DMS53 (cell line): Measurements from ENCODE around the gene LYRM4.
"Not testable (repeated sequence)": the region's sequence is repeated elsewhere in the genome, so short reads cannot be mapped to it uniquely, and the experiment has no call there.

Experiments
- DNase-seq: peaks from one replicate; lab custom pipeline; 2025; lab: John Stamatoyannopoulos, UW

Gene LYRM4

DNA sequence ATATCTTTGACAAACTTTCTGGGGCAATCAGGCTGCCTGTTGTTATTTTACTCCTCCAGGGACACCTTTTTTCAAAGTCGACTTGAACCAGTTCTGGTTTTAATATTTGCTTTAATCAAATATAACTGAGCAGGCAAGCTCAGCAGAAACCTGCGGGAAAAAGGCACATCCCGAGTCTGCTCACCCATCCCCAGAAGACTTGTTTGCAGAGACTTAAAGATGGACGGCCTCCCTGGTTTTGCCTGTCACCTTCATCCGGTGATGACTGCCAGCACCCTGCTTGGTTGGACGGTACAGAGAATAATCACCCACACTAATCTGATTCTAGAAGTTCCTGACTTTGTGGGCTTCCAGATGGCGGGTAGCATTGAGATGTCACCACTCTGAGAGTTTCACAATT, 138.8 kb downstream of the LYRM4 start:
- no peak for DNase-seq

DNA sequence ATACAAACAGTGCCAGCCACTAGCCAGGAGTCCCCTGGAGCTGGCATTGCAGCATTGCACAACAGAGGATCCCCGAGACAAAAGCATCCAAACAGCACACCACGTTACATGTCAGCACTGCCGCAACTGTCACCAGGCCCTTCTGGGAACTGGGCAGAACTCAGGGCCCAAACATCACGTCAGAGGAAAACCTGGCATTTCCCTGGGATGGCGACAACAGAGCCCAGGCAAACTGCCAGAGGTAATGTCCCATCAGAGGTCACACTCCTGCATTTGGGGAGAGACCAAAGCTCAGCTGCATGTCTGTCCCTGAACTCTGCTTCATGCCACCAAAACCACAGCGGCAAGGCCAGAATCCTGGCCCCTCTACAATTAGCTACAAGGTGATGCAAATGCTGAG, 139.3 kb downstream of the LYRM4 start:
- DNase-seq = no peak

DNA sequence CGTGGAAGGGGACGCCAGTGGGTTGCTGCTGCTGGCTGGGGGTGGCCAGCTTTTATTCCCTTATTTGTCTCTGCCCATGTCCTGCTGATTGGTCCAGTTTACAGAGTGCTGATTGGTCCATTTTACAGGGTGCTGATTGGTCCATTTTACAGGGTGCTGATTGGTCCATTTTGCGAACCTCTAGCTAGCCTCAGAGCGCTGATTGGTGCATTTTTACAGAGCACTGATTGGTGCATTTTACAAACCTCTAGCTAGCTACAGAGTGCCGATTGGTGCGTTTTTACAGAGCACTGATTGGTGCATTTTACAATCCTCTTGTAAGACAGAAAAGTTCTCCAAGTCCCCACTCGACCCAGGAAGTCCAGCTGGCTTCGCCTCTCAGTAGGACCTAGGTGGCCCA, 140.2 kb downstream of the LYRM4 start:
- DNase-seq = not testable (repeated sequence)

DNA sequence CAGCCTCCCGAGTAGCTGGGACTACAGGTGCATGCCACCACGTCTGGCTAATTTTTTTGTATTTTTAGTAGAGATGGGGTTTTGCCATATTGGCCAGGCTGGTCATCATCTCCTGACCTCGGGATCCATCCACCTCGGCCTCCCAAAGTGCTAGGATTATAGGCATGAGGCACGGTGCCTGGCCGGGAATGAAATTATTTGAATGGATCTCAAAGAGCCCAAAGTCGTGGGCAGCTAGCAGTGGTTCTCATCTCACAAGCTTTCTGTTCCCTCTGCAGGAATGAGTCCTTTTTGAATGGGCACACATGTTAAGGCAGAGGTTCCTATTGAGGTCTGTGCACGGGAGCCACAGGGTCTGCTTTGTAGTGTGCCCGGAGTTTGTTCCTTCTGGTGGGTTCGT, 140.7 kb downstream of the LYRM4 start:
- no peak for DNase-seq

DNA sequence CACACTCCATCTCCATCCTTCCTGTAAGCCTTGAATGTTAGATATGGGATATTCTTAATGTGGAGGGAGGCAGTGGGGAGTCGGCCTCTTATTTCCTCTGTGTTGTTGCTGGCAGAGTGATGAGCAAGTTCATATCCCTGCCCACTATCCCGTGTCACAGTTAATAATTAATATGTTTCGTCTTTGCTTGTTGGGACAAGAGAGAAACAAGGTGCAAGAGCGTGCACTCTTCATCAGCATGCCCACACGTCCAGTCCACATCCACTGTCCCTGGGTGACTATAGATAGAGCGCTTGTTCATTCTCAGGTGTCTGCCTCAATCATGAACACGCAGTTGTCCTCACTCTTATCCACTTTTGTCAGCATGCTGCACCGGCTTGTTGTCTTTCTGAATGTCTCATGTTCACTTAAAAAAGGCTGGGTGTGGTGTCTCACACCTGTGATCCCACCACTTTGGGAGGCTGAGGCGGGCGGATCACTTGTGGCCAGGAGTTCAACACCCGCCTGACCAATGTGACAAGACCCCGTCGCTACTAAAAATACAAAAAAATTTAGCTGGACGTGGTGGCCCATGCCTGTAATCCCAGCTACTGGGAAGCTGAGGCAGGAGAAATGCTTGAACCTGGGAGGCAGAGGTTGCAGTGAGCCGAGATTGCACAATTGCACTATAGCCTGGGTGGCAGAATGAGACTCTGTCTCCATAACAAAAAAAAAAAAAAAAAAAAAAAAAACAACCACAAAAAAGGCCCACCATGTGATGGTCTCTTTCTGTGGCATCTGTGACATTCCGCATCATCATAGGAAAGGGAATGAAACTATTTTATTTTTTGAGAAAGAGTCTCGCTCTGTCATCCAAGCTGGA, 141.4 kb downstream of the LYRM4 start:
- DNase-seq = peak; percentile 49

DNA sequence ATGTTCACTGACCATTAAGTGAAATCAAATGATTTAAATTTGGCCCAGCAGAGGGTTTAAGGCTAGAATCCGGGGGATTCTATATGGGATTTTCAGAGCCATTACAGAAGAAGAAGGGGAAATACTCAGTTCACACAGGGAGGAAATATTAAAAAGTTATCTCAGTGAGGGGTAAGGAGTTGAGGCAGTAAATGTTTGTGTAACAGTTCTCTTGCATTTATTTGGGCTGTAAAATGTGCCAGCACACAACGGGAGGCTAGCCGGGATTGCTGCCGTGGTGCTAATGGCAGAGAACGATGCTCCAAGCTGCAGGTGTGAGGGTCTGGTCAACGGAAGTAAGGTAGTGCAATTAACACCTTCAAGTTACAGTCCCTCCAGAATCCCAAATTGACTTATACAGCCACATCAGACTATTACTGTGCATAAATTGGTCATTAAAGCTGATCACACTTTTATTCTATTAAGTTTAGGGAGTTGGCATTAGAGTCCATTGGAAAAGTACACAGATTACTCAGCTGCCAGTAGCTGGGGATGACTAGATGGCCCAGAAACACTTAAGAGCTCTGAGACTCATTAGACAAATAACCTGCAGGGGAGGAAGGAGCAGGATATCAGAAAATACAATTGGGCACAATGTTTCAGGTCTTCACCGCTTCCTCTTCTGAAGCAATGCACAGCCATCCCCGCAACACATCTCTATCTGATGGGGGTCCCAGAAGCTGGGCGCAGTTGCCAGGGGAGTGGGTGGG, 144.3 kb downstream of the LYRM4 start:
- peak; percentile 25 for DNase-seq

DNA sequence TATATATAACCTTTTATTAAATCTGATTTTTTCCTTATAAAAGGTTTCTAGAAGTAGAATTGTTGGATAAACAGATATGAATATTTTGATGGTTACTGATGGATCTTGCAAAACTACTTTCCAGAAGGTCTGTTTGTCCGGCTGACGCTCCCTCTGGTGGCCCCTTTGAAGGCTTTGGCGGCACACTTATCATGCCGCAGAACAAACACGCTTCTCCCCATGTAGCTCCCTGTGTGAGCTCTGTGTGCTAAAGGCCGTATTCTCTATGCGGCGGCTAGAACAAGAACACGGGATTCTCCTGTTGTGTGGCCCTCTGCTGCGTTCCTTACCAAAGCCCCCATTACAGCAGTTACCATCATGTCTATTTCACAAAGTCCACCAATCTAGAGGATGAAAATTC, 145.6 kb downstream of the LYRM4 start:
- peak; percentile 88 for DNase-seq

DNA sequence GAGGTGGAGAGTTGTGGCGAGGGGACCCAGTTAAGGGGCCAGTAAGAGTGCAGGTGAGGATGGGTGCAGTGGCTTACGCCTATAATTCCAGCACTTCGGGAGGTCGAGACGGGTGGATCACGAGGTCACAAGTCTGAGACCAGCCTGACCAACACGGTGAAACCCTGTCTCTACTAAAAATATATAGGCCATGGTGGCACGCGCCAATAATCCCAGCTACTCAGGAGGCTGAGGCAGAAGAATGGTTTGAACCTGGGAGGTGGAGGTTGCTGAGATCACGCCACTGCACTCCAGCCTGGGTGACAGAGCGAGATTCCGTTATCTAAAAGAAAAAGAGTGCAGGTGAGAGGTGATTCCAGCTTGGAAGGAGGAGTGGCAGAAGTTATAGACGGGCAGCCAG, 147.7 kb downstream of the LYRM4 start:
- DNase-seq = no peak

DNA sequence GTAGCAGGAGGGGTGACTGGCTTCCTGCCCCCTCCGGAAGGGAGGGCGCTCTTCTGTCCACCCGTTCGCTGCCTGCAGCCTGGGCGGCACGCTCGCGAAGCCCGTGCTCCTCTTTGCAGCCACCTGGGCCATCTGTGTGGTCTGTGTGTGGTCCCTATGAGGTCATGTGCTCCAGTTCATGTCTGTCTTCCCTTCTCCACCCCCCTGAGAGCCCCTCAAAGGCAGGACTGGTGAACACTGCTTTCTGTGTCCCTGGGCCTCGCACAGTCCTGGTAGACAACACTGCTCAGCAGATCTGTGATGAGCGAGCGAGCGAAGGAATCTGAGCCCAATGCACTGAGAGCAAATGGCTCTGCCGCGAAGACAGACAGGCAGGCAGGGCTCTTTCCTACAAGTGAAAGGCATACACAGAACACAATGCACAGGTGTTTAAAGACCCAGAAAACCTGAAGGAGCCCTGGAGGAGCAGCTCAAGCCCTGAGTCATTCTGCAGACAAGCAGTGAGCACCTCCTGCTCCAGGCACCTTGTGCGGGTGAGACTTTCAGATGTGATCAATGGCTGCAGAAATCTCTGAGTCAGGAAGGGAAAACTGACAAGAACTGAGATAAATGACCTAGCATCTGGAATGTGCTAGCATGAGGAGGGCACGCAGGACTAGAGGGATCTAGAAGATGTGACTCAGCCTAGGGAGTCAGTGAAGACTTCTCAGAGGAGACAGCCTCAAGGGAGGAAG, 148.5 kb downstream of the LYRM4 start:
- DNase-seq = no peak

DNA sequence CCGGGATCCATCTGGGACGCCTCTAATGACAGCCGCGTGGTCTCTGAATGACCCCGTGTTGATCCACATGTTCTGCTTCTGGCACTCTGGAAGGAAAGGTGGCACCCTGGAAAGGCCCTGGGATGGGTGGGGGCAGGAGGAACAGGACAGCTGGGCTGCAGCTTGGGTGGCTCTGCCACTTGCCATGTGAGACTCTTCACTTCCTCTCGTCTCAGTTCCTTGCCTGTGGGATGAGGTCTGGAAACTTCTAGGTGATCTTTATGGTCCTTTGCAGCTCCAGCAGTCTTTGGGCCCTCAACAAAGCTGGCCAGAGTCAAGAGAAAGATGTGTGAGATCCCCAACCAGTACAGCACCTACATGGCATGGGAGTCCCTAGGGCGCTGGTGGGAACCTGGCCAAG, 149.1 kb downstream of the LYRM4 start:
- DNase-seq = no peak

DNA sequence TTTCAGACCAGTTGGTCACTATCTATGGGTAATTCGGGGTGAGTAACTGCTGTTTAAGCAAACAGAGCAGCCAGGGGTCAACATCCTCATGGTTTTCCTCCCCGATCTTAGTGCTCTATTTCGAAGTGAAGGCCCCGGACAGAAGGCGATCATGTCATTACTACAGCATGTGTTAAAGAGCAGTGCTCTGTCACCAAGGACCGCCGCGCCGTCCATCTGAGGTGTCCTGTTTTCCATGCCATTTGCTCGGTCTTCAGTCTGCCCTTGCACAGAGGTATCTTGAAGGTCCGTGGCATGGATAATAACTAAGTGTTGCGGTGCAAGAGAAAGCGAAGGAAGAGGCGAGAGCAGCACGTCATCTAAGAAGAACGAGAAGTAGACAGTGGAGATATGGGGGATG, 150.5 kb downstream of the LYRM4 start:
- no peak for DNase-seq

DNA sequence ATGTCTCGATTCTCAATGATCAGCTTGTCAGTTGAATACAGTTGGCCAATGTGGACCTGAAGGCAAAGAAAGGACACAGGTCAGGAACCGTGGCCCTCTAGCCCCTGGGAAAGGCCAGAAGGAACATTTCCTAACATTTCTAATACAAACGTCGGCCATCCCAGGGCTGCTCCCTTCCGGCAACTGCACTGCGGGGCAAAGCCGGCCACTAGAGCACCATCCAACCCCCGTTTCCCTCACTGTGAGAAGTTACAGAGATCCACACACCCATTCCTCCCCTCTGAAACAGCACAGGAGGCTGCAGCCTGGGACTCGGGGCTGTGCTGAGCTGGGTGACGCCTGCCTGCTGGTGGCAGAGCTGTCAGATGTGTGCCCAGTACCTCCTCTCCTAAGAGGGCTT, 151.3 kb downstream of the LYRM4 start:
- no peak for DNase-seq

DNA sequence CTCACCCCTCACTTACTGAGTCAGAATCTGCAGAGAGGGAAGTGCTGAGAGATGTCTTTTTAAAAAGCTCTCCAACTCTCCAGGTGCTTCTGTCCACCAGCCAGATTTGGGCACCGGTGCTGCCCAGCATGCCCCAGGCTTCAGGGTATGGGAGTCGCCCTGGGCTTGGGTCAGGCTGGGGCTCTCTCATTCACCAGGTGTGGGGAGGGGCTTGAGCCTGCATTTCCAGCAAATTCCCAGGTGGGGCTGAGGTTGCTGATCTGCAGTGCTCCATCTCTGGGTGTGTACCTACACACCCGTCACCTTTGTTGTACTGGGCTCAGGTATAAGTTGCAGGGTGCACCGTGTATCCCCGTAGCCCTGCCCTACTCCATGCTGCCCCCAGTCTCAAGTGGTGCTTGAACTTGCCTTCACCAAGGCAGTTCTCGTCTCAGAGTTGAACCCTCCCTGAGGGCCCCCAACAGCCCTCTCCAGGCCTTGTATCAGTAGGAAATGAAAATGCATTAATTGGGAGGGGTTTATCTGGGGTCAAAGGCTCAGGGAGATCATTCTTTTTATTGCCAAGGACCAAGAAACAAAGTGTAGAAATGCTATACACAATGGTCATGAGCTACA, 152.1 kb downstream of the LYRM4 start:
- DNase-seq = no peak

DNA sequence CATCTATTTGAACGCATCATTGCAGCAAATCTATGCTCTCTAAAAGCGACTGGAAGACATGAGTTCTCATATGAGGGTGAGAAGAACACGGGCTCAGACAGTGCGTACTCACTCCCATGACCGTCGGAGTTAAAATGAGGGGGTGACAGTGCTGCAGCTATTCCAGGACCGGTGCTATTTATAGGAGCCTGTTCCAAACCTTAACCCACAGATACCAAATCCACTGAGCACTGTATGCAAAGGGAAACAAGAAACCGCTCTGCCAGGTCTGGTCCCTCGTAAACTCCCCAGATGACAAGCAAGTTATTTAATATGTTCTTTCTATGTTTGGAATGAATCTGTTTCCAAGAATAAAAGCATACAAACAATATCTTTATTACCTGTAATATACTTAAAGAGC, 152.7 kb downstream of the LYRM4 start:
- no peak for DNase-seq

DNA sequence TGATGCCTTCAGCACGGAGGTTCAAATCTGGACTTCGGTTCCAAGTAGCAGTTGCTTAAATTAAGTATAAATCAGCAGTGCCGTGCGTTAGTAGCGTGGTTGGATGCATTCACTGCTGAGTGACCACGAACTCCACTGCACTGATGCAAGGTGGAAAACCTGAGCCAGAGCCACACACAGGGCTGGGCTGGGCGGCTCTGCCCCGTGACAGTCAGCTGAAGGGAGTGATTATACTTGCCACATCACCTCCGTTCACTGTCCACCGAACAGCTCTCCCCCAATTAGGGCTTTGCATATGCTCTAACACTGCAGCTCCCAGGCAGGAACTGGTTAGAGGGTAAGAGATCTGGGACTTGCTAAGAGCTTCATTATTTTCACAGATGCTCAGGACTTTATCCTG, 153.4 kb downstream of the LYRM4 start:
- DNase-seq = no peak

DNA sequence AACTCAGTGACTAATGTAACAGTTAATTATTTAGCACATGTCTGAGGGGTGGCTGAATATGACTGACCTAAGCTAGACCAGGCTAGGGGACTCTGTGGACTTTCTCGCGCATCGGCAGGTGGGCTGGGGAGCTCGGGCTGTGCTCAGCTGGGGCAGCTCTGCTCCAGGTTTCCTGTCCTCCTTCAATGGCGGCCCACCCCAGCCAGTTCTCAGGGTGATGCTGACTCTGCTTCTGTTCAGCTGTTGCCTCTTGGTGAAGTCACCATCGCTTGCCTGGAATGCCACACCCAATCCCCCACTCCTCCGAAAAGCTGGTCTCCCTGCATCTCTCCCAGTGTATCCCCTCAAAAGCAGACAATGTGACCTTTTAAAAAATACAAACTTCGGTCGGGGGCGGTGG, 155.6 kb downstream of the LYRM4 start:
- no peak for DNase-seq

DNA sequence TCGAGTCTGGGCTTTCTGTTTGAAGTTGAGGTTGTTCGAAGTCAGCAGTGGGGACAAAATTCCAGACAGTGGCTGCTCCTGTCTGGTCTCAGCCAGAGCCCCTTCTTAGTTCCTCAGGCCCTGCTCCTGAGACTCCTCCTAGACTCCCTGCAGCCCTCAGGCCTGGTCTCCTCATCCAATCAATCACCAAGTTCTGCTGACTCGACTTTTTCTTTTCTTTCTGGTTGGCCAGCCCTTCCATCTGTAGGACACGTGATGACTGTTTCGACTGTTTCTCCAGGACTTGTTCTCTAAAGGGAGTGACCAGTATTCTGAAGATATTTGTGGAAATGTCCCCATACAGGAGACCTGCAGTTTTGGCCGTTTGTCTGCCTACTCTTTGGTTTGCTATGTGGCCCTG, 156.1 kb downstream of the LYRM4 start:
- no peak for DNase-seq

DNA sequence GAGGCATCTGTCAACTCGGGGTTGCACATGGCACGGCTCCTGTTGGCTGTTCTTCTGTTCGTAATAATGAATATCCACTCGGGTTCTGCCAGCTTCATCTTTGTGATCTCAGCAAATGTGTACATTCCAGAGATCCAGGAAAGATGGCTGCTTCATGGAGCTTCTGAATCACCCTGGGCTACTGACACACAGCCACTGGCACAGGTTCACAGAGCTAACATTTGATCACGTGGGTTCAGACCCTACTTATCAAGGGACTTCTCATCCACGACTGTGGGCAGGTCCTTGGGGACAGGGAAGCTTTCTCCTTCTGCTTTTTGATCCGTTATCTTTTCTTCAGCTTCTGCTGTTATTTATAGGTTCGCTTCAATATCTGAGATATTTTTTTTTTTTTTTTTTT, 157.5 kb downstream of the LYRM4 start:
- no peak for DNase-seq

DNA sequence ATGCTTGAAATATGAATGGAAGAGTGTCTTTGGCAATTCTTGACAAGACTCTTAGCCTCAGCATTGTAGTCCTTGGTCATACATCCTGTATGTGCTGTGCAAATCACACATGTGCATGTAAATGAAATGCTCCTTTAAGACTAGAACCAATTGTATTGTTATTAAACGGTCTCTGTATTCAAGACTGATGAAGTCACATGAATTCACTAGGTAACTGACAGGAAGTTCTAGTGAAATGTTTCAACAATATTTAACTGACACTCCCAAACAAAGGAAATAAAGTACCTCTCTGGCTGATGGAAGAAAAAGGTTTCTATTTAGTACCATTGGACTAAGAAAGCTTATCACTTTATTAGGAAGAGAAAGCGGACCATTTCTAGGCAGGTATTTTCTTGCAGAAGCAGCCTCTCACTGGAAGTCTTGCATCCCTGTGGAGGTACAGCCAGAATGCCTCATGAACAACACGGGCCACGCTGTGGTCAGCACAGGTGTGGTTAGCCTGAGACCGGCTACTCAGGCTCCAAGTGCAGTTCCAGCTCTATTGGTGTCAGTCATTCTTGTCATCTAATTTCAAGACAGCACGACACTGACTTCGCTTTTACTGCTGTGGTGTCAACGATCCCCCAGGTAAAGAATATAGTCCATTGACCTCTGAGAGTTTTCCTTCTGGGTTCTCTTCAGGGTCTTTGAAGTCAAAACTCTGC, 158.3 kb downstream of the LYRM4 start:
- DNase-seq = no peak

DNA sequence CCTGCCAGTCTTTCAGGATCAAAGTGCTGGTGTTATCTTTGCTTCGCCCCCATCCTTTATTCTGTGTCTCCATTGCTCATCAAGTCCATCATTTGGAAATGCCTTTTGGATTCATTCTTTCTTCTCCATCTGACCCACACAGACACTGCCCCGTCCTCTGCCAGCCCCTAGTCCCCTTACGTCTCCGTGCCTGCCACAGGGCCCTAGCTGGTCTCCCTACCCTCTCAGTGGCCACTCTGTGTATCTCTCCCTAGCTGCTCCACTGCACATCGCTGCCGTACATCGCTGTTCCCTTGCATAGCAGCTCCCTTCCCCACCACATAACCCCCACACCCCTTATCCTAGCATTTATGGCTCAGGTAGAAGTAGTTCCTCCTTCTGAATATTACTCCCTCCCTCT, 159.9 kb downstream of the LYRM4 start:
- DNase-seq = no peak

DNA sequence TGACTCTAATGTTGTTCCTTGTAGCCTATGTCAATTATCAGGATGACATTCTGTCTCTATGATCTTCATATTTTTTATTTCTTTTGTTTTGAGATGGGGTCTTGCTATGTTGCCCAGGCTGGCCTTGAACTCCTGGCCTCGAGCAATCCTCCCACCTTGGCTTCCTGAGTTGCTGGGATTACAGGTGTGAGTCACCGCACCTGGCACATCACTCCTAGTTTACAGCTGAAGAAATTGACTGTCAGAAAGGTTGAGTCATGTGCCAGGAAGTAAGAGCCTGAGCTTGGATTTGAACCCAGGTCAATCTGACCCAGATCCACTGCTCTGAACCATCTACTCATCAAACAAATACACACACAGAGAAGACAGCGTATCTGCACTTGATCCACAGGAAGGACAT, 161.2 kb downstream of the LYRM4 start:
- DNase-seq = no peak
